WTC11 (cell line): Measurements from ENCODE around the gene SLC9A9. TPM values are rescaled to one million over a fixed set of nuclear protein-coding genes. Genes with fewer than 3 reads are reported as not detected.

Experiments
- ATAC-seq: fragments of 200-7000 bp; cut with Tn5 transposase; 2 replicates; pipeline ENCODE4 v1.10.0; 2021; ENCODE audit warnings: mild to moderate bottlenecking, moderate library complexity
- CTCF ChIA-PET: fragments of 300-600 bp; sonication (Branson Sonifier 250); formaldehyde crosslinking; loops from one replicate; lab custom pipeline; 2021; ENCODE audit warnings: antibody characterized with exemption; lab: Charles Lee
- POLR2A ChIA-PET: fragments of 350-600 bp; sonication (Branson Sonifier 250); formaldehyde crosslinking; loops from one replicate; lab custom pipeline; 2021; ENCODE audit warnings: antibody characterized with exemption; lab: Charles Lee
- DNase-seq: peaks from one replicate; pipeline ENCODE4 v3.0.0; 2021; ENCODE audit warnings: low spot score
- H3K27ac Mint-ChIP-seq: 2 replicates; pipeline ENCODE4 v1.8.0; 2021; ENCODE audit warnings: mixed read lengths
- H3K27me3 Mint-ChIP-seq: 2 replicates; pipeline ENCODE4 v1.8.0; 2021; ENCODE audit warnings: low read depth, mild to moderate bottlenecking, moderate library complexity, mixed read lengths
- H3K36me3 Mint-ChIP-seq: 2 replicates; pipeline ENCODE4 v1.8.0; 2021; ENCODE audit warnings: mixed read lengths
- H3K4me1 Mint-ChIP-seq: 2 replicates; pipeline ENCODE4 v1.8.0; 2022; ENCODE audit warnings: mixed read lengths
- H3K4me3 Mint-ChIP-seq: 2 replicates; pipeline ENCODE4 v1.8.0; 2021; ENCODE audit warnings: mild to moderate bottlenecking, moderate library complexity, mixed read lengths
- H3K9me3 Mint-ChIP-seq: 2 replicates; pipeline ENCODE4 v1.8.0; 2021; ENCODE audit warnings: mixed read lengths
- ATF1 ChIP-seq: sonication (generic); formaldehyde crosslinking; IDR thresholded peaks from 2 replicates; pipeline ENCODE4 v1.8.1; 2023; ENCODE audit warnings: mild to moderate bottlenecking, moderate library complexity, missing genetic modification reagents
- CREM ChIP-seq: sonication (generic); formaldehyde crosslinking; IDR thresholded peaks from 2 replicates; pipeline ENCODE4 v1.8.1; 2022; ENCODE audit warnings: mild to moderate bottlenecking, missing genetic modification reagents, moderate library complexity
- E2F1 ChIP-seq: sonication (generic); formaldehyde crosslinking; IDR thresholded peaks from 2 replicates; pipeline ENCODE4 v1.8.0; 2022; ENCODE audit warnings: mild to moderate bottlenecking, missing genetic modification reagents
- ETV6 ChIP-seq: sonication (generic); formaldehyde crosslinking; IDR thresholded peaks from 2 replicates; pipeline ENCODE4 v1.8.1; 2022; ENCODE audit warnings: mild to moderate bottlenecking, missing genetic modification reagents
- GTF2I ChIP-seq: fragments of 250-450 bp; sonication (Bioruptor Pico); conservative IDR thresholded peaks from 2 replicates; pipeline ENCODE4 v1.4.0; 2021; ENCODE audit warnings: mild to moderate bottlenecking
- IRF2 ChIP-seq: sonication (generic); formaldehyde crosslinking; IDR thresholded peaks from 2 replicates; pipeline ENCODE4 v1.8.0; 2022; ENCODE audit warnings: low read depth, missing genetic modification reagents, borderline replicate concordance
- KAT7 ChIP-seq: sonication (generic); formaldehyde crosslinking; IDR thresholded peaks from 2 replicates; pipeline ENCODE4 v1.8.1; 2023; ENCODE audit warnings: missing genetic modification reagents, mild to moderate bottlenecking, borderline replicate concordance
- PRDM15 ChIP-seq: sonication (generic); formaldehyde crosslinking; IDR thresholded peaks from 2 replicates; pipeline ENCODE4 v1.8.0; 2022; ENCODE audit warnings: missing genetic modification reagents
- ZNF219 ChIP-seq: sonication (generic); formaldehyde crosslinking; IDR thresholded peaks from 2 replicates; pipeline ENCODE4 v1.8.0; 2023; ENCODE audit warnings: missing genetic modification reagents, mild to moderate bottlenecking, borderline replicate concordance
- total RNA-seq: library from RNA; stranded (reverse); gene quantifications from 3 replicates; pipeline ENCODE4 v1.2.3, GENCODE V29; 2021
- TF ChIP-seq, protein P1 (sequence below): sonication (generic); formaldehyde crosslinking; IDR thresholded peaks from 2 replicates; pipeline ENCODE4 v1.8.0; 2023; ENCODE audit warnings: mild to moderate bottlenecking, missing genetic modification reagents
- TF ChIP-seq, protein P2 (sequence below): sonication (generic); formaldehyde crosslinking; IDR thresholded peaks from 2 replicates; pipeline ENCODE4 v1.8.0; 2023; ENCODE audit warnings: missing genetic modification reagents
- TF ChIP-seq, protein P3 (sequence below): sonication (generic); formaldehyde crosslinking; IDR thresholded peaks from 2 replicates; pipeline ENCODE4 v1.8.0; 2023; ENCODE audit warnings: missing genetic modification reagents, mild to moderate bottlenecking, borderline replicate concordance

Gene SLC9A9
- total RNA-seq, 1 experiment from 2014 or later: 1.2 TPM

DNA sequence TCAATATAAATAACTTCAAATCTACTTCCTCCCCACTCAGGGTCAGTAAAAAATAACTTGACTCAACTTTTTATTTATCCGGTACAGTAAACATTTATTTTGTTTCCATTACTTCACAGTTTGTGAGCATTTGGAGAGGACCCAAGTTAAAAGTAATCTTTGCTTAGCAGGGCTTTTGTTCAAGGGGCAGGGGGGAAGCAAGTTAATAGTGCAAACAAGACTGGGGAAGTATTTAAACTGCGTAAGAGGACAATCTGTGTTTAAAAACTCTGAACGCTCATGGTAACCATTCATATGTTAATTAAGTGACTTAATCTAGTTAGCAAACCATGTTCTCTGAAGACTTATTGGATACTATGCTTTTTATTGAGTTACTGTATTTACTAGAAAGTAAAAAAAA is 346.2 kb downstream of the SLC9A9 start (continued):
- TF ChIP-seq, protein P1, sequence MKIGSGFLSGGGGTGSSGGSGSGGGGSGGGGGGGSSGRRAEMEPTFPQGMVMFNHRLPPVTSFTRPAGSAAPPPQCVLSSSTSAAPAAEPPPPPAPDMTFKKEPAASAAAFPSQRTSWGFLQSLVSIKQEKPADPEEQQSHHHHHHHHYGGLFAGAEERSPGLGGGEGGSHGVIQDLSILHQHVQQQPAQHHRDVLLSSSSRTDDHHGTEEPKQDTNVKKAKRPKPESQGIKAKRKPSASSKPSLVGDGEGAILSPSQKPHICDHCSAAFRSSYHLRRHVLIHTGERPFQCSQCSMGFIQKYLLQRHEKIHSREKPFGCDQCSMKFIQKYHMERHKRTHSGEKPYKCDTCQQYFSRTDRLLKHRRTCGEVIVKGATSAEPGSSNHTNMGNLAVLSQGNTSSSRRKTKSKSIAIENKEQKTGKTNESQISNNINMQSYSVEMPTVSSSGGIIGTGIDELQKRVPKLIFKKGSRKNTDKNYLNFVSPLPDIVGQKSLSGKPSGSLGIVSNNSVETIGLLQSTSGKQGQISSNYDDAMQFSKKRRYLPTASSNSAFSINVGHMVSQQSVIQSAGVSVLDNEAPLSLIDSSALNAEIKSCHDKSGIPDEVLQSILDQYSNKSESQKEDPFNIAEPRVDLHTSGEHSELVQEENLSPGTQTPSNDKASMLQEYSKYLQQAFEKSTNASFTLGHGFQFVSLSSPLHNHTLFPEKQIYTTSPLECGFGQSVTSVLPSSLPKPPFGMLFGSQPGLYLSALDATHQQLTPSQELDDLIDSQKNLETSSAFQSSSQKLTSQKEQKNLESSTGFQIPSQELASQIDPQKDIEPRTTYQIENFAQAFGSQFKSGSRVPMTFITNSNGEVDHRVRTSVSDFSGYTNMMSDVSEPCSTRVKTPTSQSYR (CRISPR knock-in tag): no peak
- no peak for TF ChIP-seq ZNF219 (CRISPR knock-in tag)
- no peak for TF ChIP-seq CREM
- no peak for TF ChIP-seq PRDM15 (CRISPR knock-in tag)
- TF ChIP-seq KAT7 (CRISPR knock-in tag): no peak

DNA sequence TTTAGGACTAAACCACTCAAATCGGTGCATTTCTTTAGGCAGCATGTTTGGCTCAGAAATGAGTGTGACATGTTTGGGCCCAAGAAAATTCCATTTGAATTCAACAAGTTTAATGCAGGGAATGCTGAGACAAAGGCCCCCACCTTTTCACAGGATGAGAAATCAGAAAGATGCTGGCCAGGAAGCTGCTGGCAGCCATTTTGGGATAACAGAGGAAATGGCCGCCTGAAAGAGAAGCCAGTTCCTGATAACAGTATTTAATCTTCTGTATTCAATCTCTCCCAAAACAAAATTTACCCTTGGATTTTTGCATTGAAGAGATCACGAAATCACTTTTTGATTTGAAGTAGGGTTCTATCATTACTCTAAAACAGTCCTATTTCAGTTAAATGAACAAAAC is 350.9 kb downstream of the SLC9A9 start:
- no peak overlapping the region for H3K4me3 Mint-ChIP-seq
- CTCF ChIA-PET: no interaction called here
- peaks cover 16% of the 10 kb centered on the region for H3K4me1 Mint-ChIP-seq
- H3K27me3 Mint-ChIP-seq: no peaks in the 10 kb centered on the region
- no peak for ATAC-seq
- H3K9me3 Mint-ChIP-seq: peaks cover 10% of the 10 kb centered on the region
- 0 out of 2 replicates have a peak, but pooled peaks cover 3% of the 10 kb centered on the region for H3K36me3 Mint-ChIP-seq
- TF ChIP-seq IRF2 (CRISPR knock-in tag) (no peak), E2F1 (CRISPR knock-in tag) (no peak), KAT7 (CRISPR knock-in tag) (no peak)
- H3K27ac Mint-ChIP-seq: no peak overlapping the region
- POLR2A ChIA-PET: no interaction called here
- no peak for DNase-seq

DNA sequence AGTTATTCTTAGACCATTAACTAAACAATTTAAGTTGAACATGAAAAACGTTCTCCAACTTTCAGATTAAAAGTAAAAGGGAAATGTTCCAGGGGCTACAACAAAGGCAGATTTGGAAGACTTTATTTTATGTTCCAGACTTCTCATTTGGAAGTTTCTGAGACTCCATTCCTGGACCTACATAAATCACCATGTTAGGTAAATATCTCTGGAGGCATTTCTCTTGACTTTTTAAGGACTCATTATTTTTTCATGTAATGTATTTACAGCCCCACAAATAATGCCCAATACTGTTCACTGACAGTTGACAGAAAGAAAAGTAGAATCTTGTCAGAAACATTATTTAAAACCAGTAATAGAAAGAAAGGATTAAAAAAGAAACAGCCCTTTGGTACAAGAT is 352.1 kb downstream of the SLC9A9 start:
- DNase-seq (no peak), ATAC-seq (no peak)
- peaks cover 10% of the 10 kb centered on the region for H3K9me3 Mint-ChIP-seq
- H3K27me3 Mint-ChIP-seq: no peaks in the 10 kb centered on the region
- H3K4me1 Mint-ChIP-seq: peaks cover 8% of the 10 kb centered on the region
- H3K27ac Mint-ChIP-seq: no peak overlapping the region
- 0 out of 2 replicates have a peak, but pooled peaks cover 3% of the 10 kb centered on the region for H3K36me3 Mint-ChIP-seq
- ChIA-PET POLR2A (no interaction called here), CTCF (no interaction called here)
- no peak overlapping the region for H3K4me3 Mint-ChIP-seq
- TF ChIP-seq ETV6 (no peak), ATF1 (no peak), GTF2I (CRISPR knock-in tag) (no peak)
- TF ChIP-seq, protein P2, sequence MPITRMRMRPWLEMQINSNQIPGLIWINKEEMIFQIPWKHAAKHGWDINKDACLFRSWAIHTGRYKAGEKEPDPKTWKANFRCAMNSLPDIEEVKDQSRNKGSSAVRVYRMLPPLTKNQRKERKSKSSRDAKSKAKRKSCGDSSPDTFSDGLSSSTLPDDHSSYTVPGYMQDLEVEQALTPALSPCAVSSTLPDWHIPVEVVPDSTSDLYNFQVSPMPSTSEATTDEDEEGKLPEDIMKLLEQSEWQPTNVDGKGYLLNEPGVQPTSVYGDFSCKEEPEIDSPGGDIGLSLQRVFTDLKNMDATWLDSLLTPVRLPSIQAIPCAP (CRISPR knock-in tag): no peak

DNA sequence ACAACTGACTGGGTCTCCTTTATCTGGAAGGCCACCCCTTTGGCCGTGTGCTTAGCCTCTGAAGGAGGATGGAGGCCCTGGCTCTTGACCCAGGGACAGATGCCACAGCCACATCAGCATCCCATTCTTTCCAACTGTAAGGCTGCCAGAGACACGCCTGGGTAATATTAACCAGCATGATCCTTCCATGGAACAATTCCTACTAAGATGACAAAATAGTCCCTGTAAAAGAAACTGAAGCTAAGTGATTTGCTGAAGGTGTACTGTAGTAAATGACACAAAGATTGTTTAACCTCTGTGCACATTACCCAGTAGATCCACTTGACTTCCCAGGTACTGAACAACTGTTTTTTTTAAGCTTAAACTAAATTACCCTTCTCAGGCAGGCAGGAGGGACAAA is 352.7 kb downstream of the SLC9A9 start:
- Mint-ChIP-seq H3K36me3 (0 out of 2 replicates have a peak, but pooled peaks cover 3% of the 10 kb centered on the region), H3K9me3 (peaks cover 10% of the 10 kb centered on the region), H3K27me3 (no peaks in the 10 kb centered on the region), H3K4me3 (no peak overlapping the region), H3K4me1 (peaks cover 8% of the 10 kb centered on the region), H3K27ac (no peak overlapping the region)
- CTCF ChIA-PET: no interaction called here
- DNase-seq (no peak), ATAC-seq (no peak)
- POLR2A ChIA-PET: no interaction called here
- TF ChIP-seq, protein P3, sequence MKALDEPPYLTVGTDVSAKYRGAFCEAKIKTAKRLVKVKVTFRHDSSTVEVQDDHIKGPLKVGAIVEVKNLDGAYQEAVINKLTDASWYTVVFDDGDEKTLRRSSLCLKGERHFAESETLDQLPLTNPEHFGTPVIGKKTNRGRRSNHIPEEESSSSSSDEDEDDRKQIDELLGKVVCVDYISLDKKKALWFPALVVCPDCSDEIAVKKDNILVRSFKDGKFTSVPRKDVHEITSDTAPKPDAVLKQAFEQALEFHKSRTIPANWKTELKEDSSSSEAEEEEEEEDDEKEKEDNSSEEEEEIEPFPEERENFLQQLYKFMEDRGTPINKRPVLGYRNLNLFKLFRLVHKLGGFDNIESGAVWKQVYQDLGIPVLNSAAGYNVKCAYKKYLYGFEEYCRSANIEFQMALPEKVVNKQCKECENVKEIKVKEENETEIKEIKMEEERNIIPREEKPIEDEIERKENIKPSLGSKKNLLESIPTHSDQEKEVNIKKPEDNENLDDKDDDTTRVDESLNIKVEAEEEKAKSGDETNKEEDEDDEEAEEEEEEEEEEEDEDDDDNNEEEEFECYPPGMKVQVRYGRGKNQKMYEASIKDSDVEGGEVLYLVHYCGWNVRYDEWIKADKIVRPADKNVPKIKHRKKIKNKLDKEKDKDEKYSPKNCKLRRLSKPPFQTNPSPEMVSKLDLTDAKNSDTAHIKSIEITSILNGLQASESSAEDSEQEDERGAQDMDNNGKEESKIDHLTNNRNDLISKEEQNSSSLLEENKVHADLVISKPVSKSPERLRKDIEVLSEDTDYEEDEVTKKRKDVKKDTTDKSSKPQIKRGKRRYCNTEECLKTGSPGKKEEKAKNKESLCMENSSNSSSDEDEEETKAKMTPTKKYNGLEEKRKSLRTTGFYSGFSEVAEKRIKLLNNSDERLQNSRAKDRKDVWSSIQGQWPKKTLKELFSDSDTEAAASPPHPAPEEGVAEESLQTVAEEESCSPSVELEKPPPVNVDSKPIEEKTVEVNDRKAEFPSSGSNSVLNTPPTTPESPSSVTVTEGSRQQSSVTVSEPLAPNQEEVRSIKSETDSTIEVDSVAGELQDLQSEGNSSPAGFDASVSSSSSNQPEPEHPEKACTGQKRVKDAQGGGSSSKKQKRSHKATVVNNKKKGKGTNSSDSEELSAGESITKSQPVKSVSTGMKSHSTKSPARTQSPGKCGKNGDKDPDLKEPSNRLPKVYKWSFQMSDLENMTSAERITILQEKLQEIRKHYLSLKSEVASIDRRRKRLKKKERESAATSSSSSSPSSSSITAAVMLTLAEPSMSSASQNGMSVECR (CRISPR knock-in tag): no peak
